ENCODE measurements around the gene DHPS. TPM values are rescaled to one million over a fixed set of nuclear protein-coding genes. Genes with fewer than 3 reads are reported as not detected.

DHPS gene
- total RNA-seq, 2 experiments from 2014 or later: 106 to 111 TPM

Other genes with a start within 250 kb of the DHPS start
- 1 to 10 TPM; 3.7 to 4.3 TPM for gene ZNF443, start 240.9 kb downstream of the DHPS start, total RNA-seq
- gene ZNF709, start 197.1 kb downstream of the DHPS start, total RNA-seq: 1 to 10 TPM; 1.4 to 1.9 TPM
- gene ZNF564, start 130.4 kb downstream of the DHPS start, total RNA-seq: 10 to 100 TPM in 1 of 2 experiments, 1 to 10 TPM in 1; 9.6 to 10.6 TPM
- 10 to 100 TPM; 14.0 to 14.7 TPM for gene ZNF490, start 71.1 kb downstream of the DHPS start, total RNA-seq
- 10 to 100 TPM; 30.0 to 41.5 TPM for gene ZNF791, start 71.0 kb downstream of the DHPS start, total RNA-seq
- gene MAN2B1, start 15.1 kb downstream of the DHPS start, total RNA-seq: 100 to 1,000 TPM; 102 to 118 TPM
- gene WDR83, start 15.1 kb downstream of the DHPS start, total RNA-seq: 10 to 100 TPM; 21.4 to 22.0 TPM
- gene GNG14, start 6.1 kb upstream of the DHPS start, total RNA-seq: not detected
- 1 to 10 TPM; 5.2 to 6.3 TPM for gene FBXW9, start 14.8 kb upstream of the DHPS start, total RNA-seq
- gene TNPO2, start 42.1 kb upstream of the DHPS start, total RNA-seq: 100 to 1,000 TPM; 101 to 104 TPM
- 100 to 1,000 TPM; 195 to 239 TPM for gene TRIR, start 52.8 kb upstream of the DHPS start, total RNA-seq
- 10 to 100 TPM; 68.6 to 84.1 TPM for gene GET3, start 55.6 kb upstream of the DHPS start, total RNA-seq
- not detected for gene BEST2, start 69.9 kb upstream of the DHPS start, total RNA-seq
- gene HOOK2, start 93.7 kb upstream of the DHPS start, total RNA-seq: 10 to 100 TPM; 16.6 to 18.2 TPM
- gene JUNB, start 109.6 kb upstream of the DHPS start, total RNA-seq: 100 to 1,000 TPM; 142 to 191 TPM
- 100 to 1,000 TPM; 168 to 218 TPM for gene PRDX2, start 119.9 kb upstream of the DHPS start, total RNA-seq
- 10 to 100 TPM; 27.9 to 29.8 TPM for gene THSD8, start 120.2 kb upstream of the DHPS start, total RNA-seq
- 10 to 100 TPM; 53.4 to 58.8 TPM for gene RNASEH2A, start 124.7 kb upstream of the DHPS start, total RNA-seq
- gene RTBDN, start 152.7 kb upstream of the DHPS start, total RNA-seq: not detected
- gene MAST1, start 156.6 kb upstream of the DHPS start, total RNA-seq: 1 to 10 TPM in 1 of 2 experiments, under 1 TPM in 1; 0.67 to 2.5 TPM
- 10 to 100 TPM; 32.5 to 34.1 TPM for gene DNASE2, start 199.6 kb upstream of the DHPS start, total RNA-seq
- gene KLF1, start 205.3 kb upstream of the DHPS start, total RNA-seq: under 1 TPM; 0.29 to 0.45 TPM
- 10 to 100 TPM; 38.7 to 46.1 TPM for gene GCDH, start 209.3 kb upstream of the DHPS start, total RNA-seq
- 1 to 10 TPM; 2.2 to 2.5 TPM for gene SYCE2, start 237.4 kb upstream of the DHPS start, total RNA-seq